Endodermal cell (in vitro differentiated cells): ENCODE measurements around the gene XK. TPM values are rescaled to one million over a fixed set of nuclear protein-coding genes. Genes with fewer than 3 reads are reported as not detected.

Source experiments
- DNase-seq: peaks from one replicate; pipeline ENCODE4 v3.0.0-alpha.2; 2017
- H3K27ac ChIP-seq: 2 replicates; pipeline ENCODE4 v1.5.1; 2013; ENCODE audit warnings: mild to moderate bottlenecking, low read depth, low read length, moderate library complexity
- H3K27me3 ChIP-seq: 2 replicates; pipeline ENCODE4 v1.6.1; 2013; ENCODE audit warnings: mild to moderate bottlenecking, low read length, moderate library complexity; ENCODE audit not compliant: insufficient read depth, control insufficient read depth, poor library complexity, severe bottlenecking
- H3K36me3 ChIP-seq: 2 replicates; pipeline ENCODE4 v1.7.0; 2013; ENCODE audit warnings: mild to moderate bottlenecking, low read length, moderate library complexity; ENCODE audit not compliant: control insufficient read depth, insufficient read depth
- H3K4me1 ChIP-seq: one replicate; pipeline ENCODE4 v1.7.0; 2013; ENCODE audit warnings: low read length; ENCODE audit not compliant: control insufficient read depth, insufficient read depth
- H3K4me3 ChIP-seq: 2 replicates; pipeline ENCODE4 v1.5.1; 2013; ENCODE audit warnings: mild to moderate bottlenecking, low read length, moderate library complexity
- H3K9ac ChIP-seq: 2 replicates; pipeline ENCODE4 v1.6.1; 2013; ENCODE audit warnings: mild to moderate bottlenecking, low read length, moderate library complexity; ENCODE audit not compliant: poor library complexity, severe bottlenecking; ENCODE audit errors: extremely low read depth
- H3K9me3 ChIP-seq: 2 replicates; pipeline ENCODE4 v1.6.1; 2013; ENCODE audit warnings: mild to moderate bottlenecking, low read length, moderate library complexity; ENCODE audit not compliant: control insufficient read depth
- H3K27ac Mint-ChIP-seq: 2 replicates; pipeline ENCODE4 v1.8.0; 2020; ENCODE audit warnings: mixed read lengths
- H3K27me3 Mint-ChIP-seq: 2 replicates; pipeline ENCODE4 v1.8.0; 2021; ENCODE audit warnings: mild to moderate bottlenecking, mixed read lengths; ENCODE audit not compliant: insufficient read depth
- H3K36me3 Mint-ChIP-seq: 2 replicates; pipeline ENCODE4 v1.8.0; 2020; ENCODE audit warnings: low read depth, mixed read lengths
- H3K4me1 Mint-ChIP-seq: 2 replicates; pipeline ENCODE4 v1.8.0; 2020; ENCODE audit warnings: mixed read lengths
- H3K4me3 Mint-ChIP-seq: 2 replicates; pipeline ENCODE4 v1.8.0; 2020; ENCODE audit warnings: mild to moderate bottlenecking, moderate library complexity, mixed read lengths
- H3K9me3 Mint-ChIP-seq: 2 replicates; pipeline ENCODE4 v1.8.0; 2020; ENCODE audit warnings: mild to moderate bottlenecking, mixed read lengths
- WGBS, 2 experiments: methylation state at CpG; one replicate each; pipeline versions ENCODE4 v1.1.5 to v1.1.7; 2013; ENCODE audit warnings: missing lambda C conversion rate in 2 of 2, mixed read lengths in 1 of 2; ENCODE audit not compliant: insufficient coverage in 1 of 2, insufficient read length in 1 of 2; 5-methylcytosine and 5-hydroxymethylcytosine counted together
- long read RNA-seq, 4 experiments: library from polyadenylated mRNA in 2 of 4; library from RNA in 1 of 4; library from capped mRNA in 1 of 4; stranded (forward) in 3 of 4; unstranded in 1 of 4; transcript quantifications; one replicate each; pipeline ENCODE4 v2.0.0, GENCODE V29; 2020 to 2021; ENCODE audit warnings: inconsistent platforms in 1 of 4
- polyA plus RNA-seq, 2 experiments: library from polyadenylated mRNA; stranded (reverse); fragments of 50-300 nt; gene quantifications; one replicate each; pipeline ENCODE4 v1.2.3, GENCODE V29; 2013
- total RNA-seq, 2 donors: library from RNA; stranded (reverse); fragmentation: NEBNext Ultra II Directional in 1 of 2; extraction: Animal tissue kit (Norgen Biotek cat#: 25700) in 1 of 2; gene quantifications; 2 replicates in 1 of 2; 3 replicates in 1 of 2; pipeline ENCODE4 v1.2.1, GENCODE V29; 2021
- TF ChIP-seq, protein P1 (sequence below): fragments of 200-600 bp; sonication (generic); conservative IDR thresholded peaks from 2 replicates; pipeline ENCODE4 v1.5.0; 2021; ENCODE audit warnings: antibody characterized with exemption, mild to moderate bottlenecking

Gene XK, protein sequence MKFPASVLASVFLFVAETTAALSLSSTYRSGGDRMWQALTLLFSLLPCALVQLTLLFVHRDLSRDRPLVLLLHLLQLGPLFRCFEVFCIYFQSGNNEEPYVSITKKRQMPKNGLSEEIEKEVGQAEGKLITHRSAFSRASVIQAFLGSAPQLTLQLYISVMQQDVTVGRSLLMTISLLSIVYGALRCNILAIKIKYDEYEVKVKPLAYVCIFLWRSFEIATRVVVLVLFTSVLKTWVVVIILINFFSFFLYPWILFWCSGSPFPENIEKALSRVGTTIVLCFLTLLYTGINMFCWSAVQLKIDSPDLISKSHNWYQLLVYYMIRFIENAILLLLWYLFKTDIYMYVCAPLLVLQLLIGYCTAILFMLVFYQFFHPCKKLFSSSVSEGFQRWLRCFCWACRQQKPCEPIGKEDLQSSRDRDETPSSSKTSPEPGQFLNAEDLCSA
- under 1 TPM; 0.13 to 0.49 TPM for total RNA-seq
- 0.53 TPM for polyA plus RNA-seq (2013, experiment 1 of 2)
- polyA plus RNA-seq (2013, experiment 2 of 2), result 0.62 TPM
- long read RNA-seq, experiment 1, result 0 reads
- long read RNA-seq, experiment 2, result 0 reads
- long read RNA-seq, experiment 3, full-length matches to known transcripts, result 1 of 1 reads
- long read RNA-seq, experiment 3, partial matches to known transcripts, result 0 of 1 reads
- long read RNA-seq, experiment 3, other reads (novel, unspliced or antisense), result 0 of 1 reads
- long read RNA-seq, experiment 4, result 0 reads

DNA sequence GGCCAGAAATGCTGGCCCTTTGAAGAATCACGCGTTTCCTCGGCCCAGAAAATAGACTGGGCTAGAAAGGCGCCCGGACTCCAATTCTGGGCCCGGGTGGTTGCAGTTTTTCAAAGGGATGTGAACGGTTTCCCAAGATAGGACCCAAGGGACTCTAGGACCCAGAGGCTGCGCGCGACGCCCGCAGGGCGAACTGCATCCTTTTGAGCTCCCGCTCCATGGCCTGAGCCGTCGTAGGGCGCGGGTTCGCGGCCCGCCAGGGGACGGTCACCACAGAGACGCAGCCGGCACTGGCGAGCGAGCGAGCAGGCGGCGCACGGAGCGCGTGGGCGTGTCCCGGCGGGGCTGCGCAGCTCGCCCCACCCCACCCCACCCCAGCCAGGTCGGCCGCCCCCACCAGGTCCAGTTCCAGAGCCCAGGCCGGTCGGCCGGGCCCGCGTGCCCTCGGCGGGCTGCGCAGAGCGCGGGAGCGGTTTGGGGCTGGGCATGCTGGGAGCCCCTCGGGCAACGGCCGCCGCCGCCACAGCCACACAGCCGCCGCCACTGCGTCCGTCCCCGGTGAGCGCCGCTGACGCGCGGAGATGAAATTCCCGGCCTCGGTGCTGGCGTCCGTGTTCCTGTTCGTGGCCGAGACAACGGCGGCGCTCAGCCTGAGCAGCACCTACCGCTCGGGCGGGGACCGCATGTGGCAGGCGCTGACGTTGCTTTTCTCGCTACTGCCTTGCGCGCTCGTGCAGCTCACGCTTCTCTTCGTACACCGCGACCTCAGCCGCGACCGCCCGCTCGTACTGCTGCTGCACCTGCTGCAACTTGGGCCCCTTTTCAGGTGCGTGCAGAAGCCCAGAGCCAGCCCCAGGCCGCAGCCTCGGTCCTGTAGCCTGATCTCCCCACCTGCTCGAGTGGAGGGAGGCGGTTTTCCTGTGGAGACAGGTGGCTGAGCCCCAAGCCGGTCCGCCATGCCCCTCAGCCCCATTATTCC lies at the start of gene XK:
Gene XK, plus strand, starts transcription at position 411 of the 979 bp plus-strand sequence. Its CDS starts 171 bp downstream, at position 582.
- Histone ChIP-seq H3K4me3 (peak within 1 kb of the TSS; percentile 45), H3K9ac (no peak within 1 kb of the TSS), H3K4me1 (no peaks in the 10 kb centered on the region), H3K9me3 (no peaks in the 10 kb centered on the region), H3K36me3 (no peaks in the 10 kb centered on the region), H3K27ac (no peak within 1 kb of the TSS), H3K27me3 (peaks cover 21% of the 10 kb centered on the region)
- peak; percentile 87 for DNase-seq
- no peaks in the 10 kb centered on the region for H3K36me3 Mint-ChIP-seq
- TF ChIP-seq, protein P1, sequence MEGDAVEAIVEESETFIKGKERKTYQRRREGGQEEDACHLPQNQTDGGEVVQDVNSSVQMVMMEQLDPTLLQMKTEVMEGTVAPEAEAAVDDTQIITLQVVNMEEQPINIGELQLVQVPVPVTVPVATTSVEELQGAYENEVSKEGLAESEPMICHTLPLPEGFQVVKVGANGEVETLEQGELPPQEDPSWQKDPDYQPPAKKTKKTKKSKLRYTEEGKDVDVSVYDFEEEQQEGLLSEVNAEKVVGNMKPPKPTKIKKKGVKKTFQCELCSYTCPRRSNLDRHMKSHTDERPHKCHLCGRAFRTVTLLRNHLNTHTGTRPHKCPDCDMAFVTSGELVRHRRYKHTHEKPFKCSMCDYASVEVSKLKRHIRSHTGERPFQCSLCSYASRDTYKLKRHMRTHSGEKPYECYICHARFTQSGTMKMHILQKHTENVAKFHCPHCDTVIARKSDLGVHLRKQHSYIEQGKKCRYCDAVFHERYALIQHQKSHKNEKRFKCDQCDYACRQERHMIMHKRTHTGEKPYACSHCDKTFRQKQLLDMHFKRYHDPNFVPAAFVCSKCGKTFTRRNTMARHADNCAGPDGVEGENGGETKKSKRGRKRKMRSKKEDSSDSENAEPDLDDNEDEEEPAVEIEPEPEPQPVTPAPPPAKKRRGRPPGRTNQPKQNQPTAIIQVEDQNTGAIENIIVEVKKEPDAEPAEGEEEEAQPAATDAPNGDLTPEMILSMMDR, result no peak
- H3K4me1 Mint-ChIP-seq, result no peaks in the 10 kb centered on the region
- H3K27me3 Mint-ChIP-seq, result peaks cover 22% of the 10 kb centered on the region
- H3K9me3 Mint-ChIP-seq, result peaks cover 29% of the 10 kb centered on the region
- 7 to 9% methylated on average over 15 to 96 of the region's 100 CpGs for WGBS, 2 experiments
- H3K4me3 Mint-ChIP-seq, result peak within 1 kb of the TSS; percentile 52
- H3K27ac Mint-ChIP-seq, result no peak within 1 kb of the TSS

DNA sequence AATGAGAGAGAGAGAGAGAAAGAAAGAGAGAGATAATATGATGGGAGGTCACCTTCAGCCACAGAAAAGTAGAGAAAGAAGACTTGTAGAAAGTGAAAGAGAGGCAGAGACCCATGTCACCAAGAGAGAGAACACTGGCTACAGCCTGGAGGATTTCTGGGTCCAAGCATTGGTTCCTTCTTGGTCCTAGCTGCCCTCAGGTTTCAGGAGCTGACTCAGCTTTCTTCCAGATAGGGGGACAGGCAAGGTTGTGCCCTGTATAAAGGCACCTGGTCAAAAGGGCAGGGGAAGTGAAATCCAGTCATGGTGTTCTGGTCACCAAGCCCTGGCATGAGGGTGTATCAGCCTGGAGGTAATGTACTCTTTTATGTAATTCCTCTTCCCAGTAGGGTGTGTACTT lies 47.5 kb upstream of the XK start:
- Mint-ChIP-seq H3K9me3 (peaks cover 43% of the 10 kb centered on the region), H3K27me3 (no peaks in the 10 kb centered on the region), H3K27ac (no peak overlapping the region), H3K4me1 (no peaks in the 10 kb centered on the region), H3K4me3 (no peak overlapping the region), H3K36me3 (no peaks in the 10 kb centered on the region)
- Histone ChIP-seq H3K9ac (no peak overlapping the region), H3K36me3 (no peaks in the 10 kb centered on the region), H3K27ac (no peak overlapping the region), H3K4me1 (no peaks in the 10 kb centered on the region), H3K4me3 (no peak overlapping the region), H3K9me3 (no peaks in the 10 kb centered on the region), H3K27me3 (no peaks in the 10 kb centered on the region)
- TF ChIP-seq, protein P1, result no peak
- no peak for DNase-seq

DNA sequence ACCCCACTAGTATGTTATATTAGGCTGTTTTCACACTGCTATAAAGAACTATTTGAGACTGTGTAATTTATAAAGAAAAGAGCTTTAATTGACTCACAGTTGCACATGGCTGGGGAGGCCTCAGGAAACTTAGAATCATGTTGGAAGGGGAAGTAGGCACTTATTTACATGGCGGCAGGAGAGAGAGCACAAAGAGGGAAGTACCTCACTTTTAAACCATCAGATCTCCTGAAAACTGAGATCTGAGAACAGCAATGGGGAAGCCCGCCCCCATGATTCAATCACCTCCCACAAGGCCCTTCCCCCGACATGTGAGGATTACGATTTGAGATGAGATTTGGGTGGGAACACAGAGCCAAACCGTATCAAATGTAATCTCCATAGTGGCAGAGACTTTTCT lies 45.4 kb upstream of the XK start:
- Mint-ChIP-seq H3K36me3 (no peaks in the 10 kb centered on the region), H3K27me3 (no peaks in the 10 kb centered on the region), H3K4me1 (no peaks in the 10 kb centered on the region), H3K4me3 (no peak overlapping the region), H3K27ac (no peak overlapping the region), H3K9me3 (peaks cover 30% of the 10 kb centered on the region)
- H3K4me3 ChIP-seq, result no peak overlapping the region
- TF ChIP-seq, protein P1, result no peak
- no peak overlapping the region for H3K27ac ChIP-seq
- H3K9ac ChIP-seq, result no peak overlapping the region
- no peak for DNase-seq
- H3K36me3 ChIP-seq, result no peaks in the 10 kb centered on the region
- H3K27me3 ChIP-seq, result no peaks in the 10 kb centered on the region
- H3K9me3 ChIP-seq, result no peaks in the 10 kb centered on the region
- WGBS, 2 experiments, result 88% methylated on average over 5 of the region's 5 CpGs; no CpG with 5 or more reads in 1 of the 2 experiments
- H3K4me1 ChIP-seq, result no peaks in the 10 kb centered on the region
